ENCODE results near the gene PRKAG3.

- TF ChIP-seq CTCF (IDR thresholded peaks at IDR 0.05) = no peak
- no peak for TF ChIP-seq POLR2AphosphoS5 (IDR thresholded peaks at IDR 0.05)
- TF ChIP-seq EP300 (IDR thresholded peaks at IDR 0.05) = no peak
Observed at GRCh38 chr2:218815244-218815637, 16.4 kb downstream of the PRKAG3 start.
